Renal pelvis (tissue), 12 donors: ENCODE data around the gene TMEM97. TPM values are rescaled to one million over a fixed set of nuclear protein-coding genes. Genes with fewer than 3 reads are reported as not detected.
"Not testable (repeated sequence)": the region's sequence is repeated elsewhere in the genome, so short reads cannot be mapped to it uniquely, and the experiment has no call there.

ENCODE experiments used
- DNase-seq: peaks from one replicate; pipeline ENCODE4 v3.0.0-alpha.2; 2013
- long read RNA-seq, 16 experiments: transcript quantifications; one replicate each; lab custom pipeline, GENCODE V29; 2026
- polyA plus RNA-seq, 3 donors: library from polyadenylated mRNA; unstranded; fragments of 120-200 nt; gene quantifications; one replicate each; pipeline ENCODE4 v1.2.1, GENCODE V29; 2013; ENCODE audit not compliant: insufficient read length in 3 of 3

TMEM97 gene
- polyA plus RNA-seq, result 10 to 100 TPM; 53.6 to 62.3 (median 54.4) TPM
- long read RNA-seq, donor 1, transcript TMEM97-201 (3 exons, 2,568 nt), result major isoform, 23 of 172 reads
- long read RNA-seq, donor 1, partial matches to known transcripts, result 137 of 172 reads
- long read RNA-seq, donor 1, other reads (novel, unspliced or antisense), result 11 of 172 reads
- long read RNA-seq, donor 2, transcript TMEM97-201 (3 exons, 2,568 nt), result major isoform, 20 of 56 reads
- long read RNA-seq, donor 2, partial matches to known transcripts, result 36 of 56 reads
- long read RNA-seq, donor 2, other reads (novel, unspliced or antisense), result 0 of 56 reads
- long read RNA-seq, donor 3, transcript TMEM97-201 (3 exons, 2,568 nt), result major isoform, 8 of 8 reads
- long read RNA-seq, donor 3, partial matches to known transcripts, result 0 of 8 reads
- long read RNA-seq, donor 3, other reads (novel, unspliced or antisense), result 0 of 8 reads
- long read RNA-seq, donor 4, transcript TMEM97-201 (3 exons, 2,568 nt), result major isoform, 12 of 100 reads
- long read RNA-seq, donor 4, partial matches to known transcripts, result 24 of 100 reads
- long read RNA-seq, donor 4, other reads (novel, unspliced or antisense), result 64 of 100 reads
- long read RNA-seq, donor 5, transcript TMEM97-201 (3 exons, 2,568 nt), result major isoform, 15 of 87 reads
- long read RNA-seq, donor 5, partial matches to known transcripts, result 72 of 87 reads
- long read RNA-seq, donor 5, other reads (novel, unspliced or antisense), result 0 of 87 reads
- long read RNA-seq, donor 6, transcript TMEM97-201 (3 exons, 2,568 nt), result major isoform, 13 of 22 reads
- long read RNA-seq, donor 6, partial matches to known transcripts, result 9 of 22 reads
- long read RNA-seq, donor 6, other reads (novel, unspliced or antisense), result 0 of 22 reads
- long read RNA-seq, donor 7, transcript TMEM97-201 (3 exons, 2,568 nt), result major isoform, 36 of 175 reads
- long read RNA-seq, donor 7, partial matches to known transcripts, result 49 of 175 reads
- long read RNA-seq, donor 7, other reads (novel, unspliced or antisense), result 87 of 175 reads
- long read RNA-seq, donor 8, transcript TMEM97-201 (3 exons, 2,568 nt), result major isoform, 5 of 6 reads
- long read RNA-seq, donor 8, partial matches to known transcripts, result 0 of 6 reads
- long read RNA-seq, donor 8, other reads (novel, unspliced or antisense), result 0 of 6 reads
- long read RNA-seq, donor 9, transcript TMEM97-201 (3 exons, 2,568 nt), result major isoform, 23 of 107 reads
- long read RNA-seq, donor 9, partial matches to known transcripts, result 37 of 107 reads
- long read RNA-seq, donor 9, other reads (novel, unspliced or antisense), result 46 of 107 reads
- long read RNA-seq, donor 10, transcript TMEM97-201 (3 exons, 2,568 nt), result major isoform, 20 of 102 reads
- long read RNA-seq, donor 10, partial matches to known transcripts, result 65 of 102 reads
- long read RNA-seq, donor 10, other reads (novel, unspliced or antisense), result 17 of 102 reads
- long read RNA-seq, donor 11, transcript TMEM97-201 (3 exons, 2,568 nt), result major isoform, 18 of 19 reads
- long read RNA-seq, donor 11, partial matches to known transcripts, result 0 of 19 reads
- long read RNA-seq, donor 11, other reads (novel, unspliced or antisense), result 0 of 19 reads
- long read RNA-seq, donor 12, transcript TMEM97-201 (3 exons, 2,568 nt), result major isoform, 40 of 116 reads
- long read RNA-seq, donor 12, partial matches to known transcripts, result 5 of 116 reads
- long read RNA-seq, donor 12, other reads (novel, unspliced or antisense), result 70 of 116 reads
- long read RNA-seq, donor 13, transcript TMEM97-201 (3 exons, 2,568 nt), result major isoform, 10 of 77 reads
- long read RNA-seq, donor 13, partial matches to known transcripts, result 38 of 77 reads
- long read RNA-seq, donor 13, other reads (novel, unspliced or antisense), result 29 of 77 reads
- long read RNA-seq, donor 14, result 0 reads
- long read RNA-seq, donor 15, result 0 reads
- long read RNA-seq, donor 16, transcript TMEM97-201 (3 exons, 2,568 nt), result major isoform, 32 of 32 reads
- long read RNA-seq, donor 16, partial matches to known transcripts, result 0 of 32 reads
- long read RNA-seq, donor 16, other reads (novel, unspliced or antisense), result 0 of 32 reads

DNA sequence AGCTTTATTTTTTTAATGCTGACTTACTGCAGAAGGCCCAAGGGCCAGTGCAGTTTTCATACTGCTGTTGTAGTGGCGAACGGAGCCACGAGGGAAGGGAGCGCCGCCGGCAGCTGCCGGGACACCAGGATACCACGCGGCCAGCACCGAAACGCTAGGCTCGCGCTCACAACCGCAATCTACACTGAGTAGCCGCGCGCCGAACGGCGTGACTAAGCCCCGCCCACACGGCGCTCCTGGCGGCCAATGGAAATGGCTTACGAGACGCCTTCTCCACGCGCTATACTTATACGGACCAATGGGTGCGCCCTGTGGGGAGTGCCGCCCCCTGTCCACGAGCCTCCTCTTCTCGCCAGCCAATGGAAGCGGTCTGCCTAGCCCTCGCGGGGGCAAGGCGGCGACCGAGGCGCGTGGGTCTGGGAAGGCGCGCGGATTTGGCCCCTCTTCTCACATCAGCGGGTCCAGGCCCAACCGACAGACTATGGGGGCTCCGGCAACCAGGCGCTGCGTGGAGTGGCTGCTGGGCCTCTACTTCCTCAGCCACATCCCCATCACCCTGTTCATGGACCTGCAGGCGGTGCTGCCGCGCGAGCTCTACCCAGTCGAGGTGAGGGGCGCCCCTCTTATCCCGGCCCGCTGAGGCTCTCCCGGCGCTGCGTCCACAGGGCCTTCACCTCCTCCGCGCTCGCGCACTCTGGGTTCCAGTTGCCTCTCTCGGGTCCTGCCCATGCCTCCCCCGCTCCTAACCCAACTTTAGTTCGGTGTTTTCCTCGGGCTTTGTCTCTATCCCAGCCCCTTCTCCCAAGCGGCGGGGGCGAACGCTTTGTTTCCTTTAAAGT is at the start of gene TMEM97:
Gene TMEM97 (plus strand): TSS at position 442 of the 839 bp plus-strand sequence. CDS start 40 bp downstream, at position 482.
- peak; percentile 95 for DNase-seq

DNA sequence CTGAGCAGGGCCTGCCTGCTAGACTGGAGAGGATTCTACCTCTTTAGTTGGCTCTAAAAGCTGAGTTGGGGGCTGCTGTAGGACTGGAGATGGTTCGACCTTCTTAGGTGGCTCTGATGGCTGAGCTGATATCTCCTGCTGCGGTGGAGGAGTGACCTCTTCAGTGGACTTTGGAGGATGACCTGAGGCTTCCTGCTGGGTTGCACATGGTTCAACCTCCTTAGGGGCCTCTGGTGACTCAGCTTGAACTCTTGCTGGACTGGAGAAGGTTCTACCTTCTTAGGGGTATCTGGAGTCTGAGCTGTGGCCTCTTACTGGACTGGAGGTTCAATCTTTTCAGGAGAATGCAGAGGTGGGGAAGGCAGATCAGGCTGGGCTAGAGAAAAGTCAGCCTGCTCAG is 48.9 kb upstream of the TMEM97 start:
- DNase-seq, result no peak

GRCh38 chr17:28270926-28271325 is 48.1 kb upstream of the TMEM97 start:
- DNase-seq, result no peak

DNA sequence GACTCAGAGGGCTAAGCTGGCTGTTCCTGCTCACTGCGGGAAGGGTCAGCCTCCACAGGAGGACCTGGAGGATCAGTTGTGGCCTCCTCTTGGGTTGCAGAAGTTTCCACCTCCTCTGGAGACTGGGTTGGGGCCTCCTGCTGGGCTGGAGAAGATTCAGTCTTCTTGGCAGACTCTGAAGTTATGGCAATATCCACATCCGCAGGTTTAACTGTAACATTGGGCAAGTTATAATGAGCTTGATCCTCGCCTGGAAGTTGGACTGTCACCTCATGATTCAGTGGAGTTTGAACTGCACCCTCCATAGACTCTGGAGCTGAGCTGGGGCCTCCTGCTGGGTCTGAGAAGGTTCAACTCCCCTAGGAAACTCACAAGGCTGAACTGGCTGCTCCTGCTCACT is 47.6 kb upstream of the TMEM97 start:
- DNase-seq, result no peak

- no peak for DNase-seq
Measured at GRCh38 chr17:28272166-28272565, 46.8 kb upstream of the TMEM97 start.

DNA sequence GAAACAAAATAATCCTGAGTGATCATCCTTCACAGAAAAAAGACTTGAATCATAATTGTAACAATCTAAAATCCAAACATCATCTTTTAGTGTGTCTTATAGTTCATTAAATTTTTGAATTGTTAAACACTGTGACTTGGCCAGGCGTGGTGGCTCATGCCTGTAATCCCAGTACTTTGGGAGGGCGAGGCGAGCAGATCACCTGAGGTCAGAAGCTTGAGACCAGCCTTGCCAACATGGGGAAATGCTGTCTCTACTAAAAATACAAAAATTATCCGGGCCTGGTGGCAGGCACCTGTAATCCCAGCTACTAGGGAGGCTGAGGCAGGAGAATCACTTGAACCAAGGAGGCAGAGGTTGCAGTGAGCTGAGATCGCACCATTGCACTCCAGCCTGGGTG is 45.7 kb upstream of the TMEM97 start:
- not testable (repeated sequence) for DNase-seq

DNA sequence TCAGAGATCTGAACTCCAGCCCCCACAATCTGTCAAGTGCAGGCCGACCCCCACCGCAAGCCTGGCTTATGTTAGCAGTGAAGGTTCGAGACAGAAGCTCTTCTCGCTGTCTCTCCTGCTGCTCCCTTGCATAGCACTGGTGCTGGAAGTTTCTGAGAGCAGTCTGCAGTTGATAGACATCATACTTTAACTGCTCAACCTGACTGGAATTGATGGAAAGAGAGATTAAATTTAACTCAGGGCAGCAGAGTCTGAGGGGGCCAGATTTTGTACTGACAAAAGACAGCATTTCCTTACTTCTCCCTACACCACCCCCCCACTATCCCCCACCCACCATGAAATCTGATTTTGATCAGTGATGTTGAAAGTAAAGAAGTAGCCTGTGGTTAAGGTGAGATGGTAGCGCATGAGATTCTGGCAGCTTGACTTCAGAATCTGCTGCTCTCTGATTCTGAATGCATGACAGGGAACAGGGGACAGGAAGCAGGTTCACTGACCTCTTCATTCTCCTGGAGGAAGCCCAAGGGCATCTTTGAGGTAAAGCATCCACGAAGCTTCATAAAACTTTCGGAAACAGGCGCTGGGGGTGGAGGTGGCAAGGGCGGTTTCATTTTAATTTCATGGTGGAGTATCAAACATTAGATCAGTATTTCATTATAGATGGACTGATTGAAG is 44.3 kb upstream of the TMEM97 start:
- no peak for DNase-seq

DNA sequence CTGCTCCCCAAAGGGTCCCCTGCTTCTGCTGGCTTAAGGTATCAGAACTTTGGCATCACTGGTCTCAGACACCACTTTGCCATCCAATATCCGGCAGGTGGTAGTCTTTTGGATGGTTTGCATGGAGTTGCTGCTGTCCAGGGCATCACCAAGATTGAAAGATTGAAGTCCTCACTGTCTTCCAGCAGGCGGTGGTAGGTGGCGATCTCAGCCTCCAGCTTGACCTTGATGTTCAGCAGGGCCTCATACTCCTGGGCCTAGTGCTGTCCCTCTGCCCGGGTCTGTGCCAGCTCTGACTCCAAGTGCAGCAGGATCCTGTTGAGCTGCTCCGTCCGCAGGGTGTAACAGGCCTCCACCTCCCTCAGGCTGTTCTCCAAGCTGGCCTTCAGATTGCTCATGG is 43.0 kb upstream of the TMEM97 start:
- no peak for DNase-seq

DNA sequence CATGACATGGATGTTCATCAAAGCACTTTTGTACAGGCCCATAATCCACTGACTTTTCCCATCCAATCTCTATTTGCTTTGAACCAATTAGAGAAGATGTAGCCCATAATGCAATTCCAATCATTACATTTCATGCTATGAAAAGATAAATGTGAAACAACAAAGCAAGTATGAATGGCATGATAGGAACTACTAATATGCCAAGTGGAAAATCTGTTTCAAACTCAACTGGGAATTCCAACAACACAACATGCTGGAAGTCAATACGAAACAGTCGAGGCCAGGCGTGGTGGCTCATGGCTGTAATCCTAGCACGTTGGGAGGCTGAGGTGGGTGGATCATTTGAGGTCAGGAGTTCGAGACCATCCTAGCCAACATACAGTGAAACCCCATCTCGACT is 39.6 kb upstream of the TMEM97 start:
- DNase-seq, result no peak

GRCh38 chr17:28280826-28281225 is 38.2 kb upstream of the TMEM97 start:
- no peak for DNase-seq

- DNase-seq, result no peak
Measured at GRCh38 chr17:28282596-28282995, 36.4 kb upstream of the TMEM97 start.

GRCh38 chr17:28285965-28286364 is 33.0 kb upstream of the TMEM97 start:
- no peak for DNase-seq

DNA sequence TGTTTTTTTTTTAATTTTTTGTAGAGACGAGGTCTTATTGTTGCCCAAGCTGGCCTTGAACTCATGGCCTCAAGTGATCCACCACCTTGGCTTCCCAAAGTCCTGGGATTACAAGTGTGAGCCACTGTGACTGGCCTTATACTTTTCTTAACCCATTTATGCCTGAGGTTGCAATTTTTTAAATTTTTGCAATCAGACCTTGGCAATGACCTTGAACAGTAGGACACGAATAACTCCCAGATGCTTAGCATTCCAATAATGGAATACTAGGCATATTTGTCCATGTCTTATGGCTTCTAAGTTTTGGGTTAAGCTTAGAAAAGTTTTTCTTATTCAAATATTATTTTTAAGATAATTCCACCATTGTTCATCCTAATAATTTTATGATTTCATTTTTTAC is 28.3 kb upstream of the TMEM97 start:
- DNase-seq, result no peak

- DNase-seq, result no peak
Measured at GRCh38 chr17:28291780-28292330, 27.1 kb upstream of the TMEM97 start.

DNA sequence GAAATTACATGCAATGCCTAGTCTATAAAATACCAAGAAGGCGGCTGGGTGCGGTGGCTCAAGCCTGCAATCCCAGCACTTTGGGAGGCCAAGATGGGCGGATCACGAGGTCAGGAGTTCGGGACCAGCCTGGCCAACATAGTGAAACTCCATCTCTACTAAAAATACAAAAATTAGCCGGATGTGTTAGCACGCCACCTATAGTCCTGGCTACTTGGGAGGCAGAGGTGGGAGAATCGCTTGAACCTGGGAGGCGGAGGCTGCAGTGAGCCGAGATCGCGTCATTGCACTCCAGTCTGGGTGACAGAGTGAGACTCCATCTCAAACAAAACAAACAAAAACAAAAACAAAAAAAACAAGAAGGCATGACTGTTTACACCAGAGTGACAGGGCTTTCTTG is 26.1 kb upstream of the TMEM97 start:
- DNase-seq, result not testable (repeated sequence)

DNA sequence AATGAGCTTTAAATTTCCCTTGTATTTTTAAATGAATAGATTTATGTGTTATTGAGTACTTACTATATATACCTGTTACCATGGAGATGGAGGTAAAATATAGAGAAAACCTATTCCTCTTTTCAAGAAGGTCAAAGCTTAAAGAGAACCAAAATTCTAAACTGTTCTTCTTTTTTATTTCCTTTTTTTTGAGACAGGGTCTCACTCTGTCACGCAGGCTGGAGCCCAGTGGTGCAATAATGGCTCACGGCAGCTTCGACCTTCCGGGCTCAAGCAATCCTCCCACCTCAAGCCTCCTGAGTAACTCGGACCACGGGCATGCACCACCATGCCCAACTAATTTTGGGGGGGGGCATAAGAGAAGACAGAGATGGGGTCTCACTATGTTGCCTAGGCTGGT is 25.0 kb upstream of the TMEM97 start:
- no peak for DNase-seq

GRCh38 chr17:28295677-28296578 is 23.1 kb upstream of the TMEM97 start:
- no peak for DNase-seq
